Psoas muscle (tissue), 8 donors: ENCODE measurements around the gene ANKS4B. TPM values are rescaled to one million over a fixed set of nuclear protein-coding genes. Genes with fewer than 3 reads are reported as not detected.

Experiments used
- ATAC-seq, 4 donors: fragments of 200-7000 bp; cut with Tn5 transposase; one replicate each; pipeline ENCODE4 v1.9.1; 2020; ENCODE audit warnings: moderate library complexity in 3 of 4, mild to moderate bottlenecking in 2 of 4
- DNase-seq, 2 donors: peaks; one replicate each; pipeline ENCODE4 v3.0.0-alpha.2; 2020
- H3K27ac ChIP-seq: fragments of 200-600 bp; one replicate; pipeline ENCODE4 v1.8.0; 2022
- H3K27me3 ChIP-seq, 3 donors: fragments of 200-600 bp in 1 of 3; one replicate each; pipeline versions ENCODE4 v1.6.1 to v1.8.0; 2013 to 2022; ENCODE audit warnings: low read length in 2 of 3, mild to moderate bottlenecking in 2 of 3, moderate library complexity in 1 of 3; ENCODE audit not compliant: insufficient read depth in 3 of 3
- H3K36me3 ChIP-seq, 2 donors: fragments of 200-600 bp in 1 of 2; one replicate each; pipeline versions ENCODE4 v1.6.1 to v1.8.0; 2013 to 2022; ENCODE audit warnings: low read depth in 1 of 2, mild to moderate bottlenecking in 1 of 2, moderate library complexity in 1 of 2; ENCODE audit not compliant: insufficient read depth in 1 of 2
- H3K4me1 ChIP-seq: fragments of 200-600 bp; one replicate; pipeline ENCODE4 v1.8.0; 2022
- H3K4me3 ChIP-seq: fragments of 200-600 bp; one replicate; pipeline ENCODE4 v1.8.0; 2022; ENCODE audit warnings: mild to moderate bottlenecking
- H3K9me3 ChIP-seq: fragments of 200-600 bp; one replicate; pipeline ENCODE4 v1.8.0; 2022
- CTCF ChIP-seq: fragments of 200-600 bp; IDR thresholded peaks from one replicate; pipeline ENCODE4 v1.8.0; 2022; ENCODE audit warnings: antibody characterized with exemption
- WGBS, 3 donors: extraction: QIAGEN DNeasy Blood & Tissue Kit; methylation state at CpG; one replicate each; pipeline versions ENCODE4 v1.1.6 to v1.1.7; 2013; 5-methylcytosine and 5-hydroxymethylcytosine counted together
- intact Hi-C, 2 donors: fragments of 100-400 bp; cut with DNase I; formaldehyde crosslinking; loops; one replicate each; pipeline versions ENCODE4 v1.11.0 to v1.14.2; 2022
- polyA plus RNA-seq, 3 donors: library from polyadenylated mRNA; stranded (reverse); fragments of 200-250 nt; gene quantifications; one replicate each; pipeline ENCODE4 v1.2.3, GENCODE V29; 2013
- total RNA-seq, 4 donors: library from RNA; stranded (reverse); fragmentation: NEBNext Ultra II Directional in 2 of 4; extraction: Animal tissue kit (Norgen Biotek cat#: 25700) in 2 of 4; gene quantifications; one replicate each; pipeline versions ENCODE4 v1.2.1 to v1.2.4, GENCODE V29; 2021 to 2023
- donor health status: healthy with polysubstance abuse.
- donor health status: DM: no; HTN: no; CAD: no; lungs with moderate emphysema.
- donor health status: Bipolar disorder and iron deficiency.
- donor health status: healthy.
- donor health status: DM: yes; HTN: yes; CAD: no.
- donor health status: DM: no; HTN: no; CAD: no.
- donor health status: DM: no; HTN: no; CAD: no.
- donor health status: DM: yes; HTN: yes; CAD: no.

ANKS4B gene
- total and polyA plus RNA-seq, 7 donors, result 0.01 TPM; not detected in 6

GRCh38 chr16:21256636-21257035 is 23.1 kb downstream of the ANKS4B start:
- no peak overlapping the region for H3K27ac ChIP-seq
- no peak for DNase-seq

GRCh38 chr16:21257284-21257683 is 23.8 kb downstream of the ANKS4B start:
- Histone ChIP-seq H3K27ac (no peak overlapping the region), H3K27me3 (peaks cover 0 to 2% (median 0%) of the 10 kb centered on the region in 3 donors), H3K4me3 (no peak overlapping the region), H3K36me3 (no peaks in the 10 kb centered on the region), H3K9me3 (no peaks in the 10 kb centered on the region), H3K4me1 (no peaks in the 10 kb centered on the region)
- no peak for TF ChIP-seq CTCF
- WGBS, 3 donors, result 86 to 96% (median 89%) methylated on average over 4 of the region's 4 CpGs
- no peak for ATAC-seq
- no peak for DNase-seq
- intact Hi-C loops, result no loop called here

More at GRCh38 chr16:21256636-21257035, 23.1 kb downstream of the ANKS4B start:
- intact Hi-C loops, result no loop called here
- ATAC-seq, result no peak
- TF ChIP-seq CTCF, result no peak
- Histone ChIP-seq H3K27me3 (peaks cover 0 to 2% (median 0%) of the 10 kb centered on the region in 3 donors), H3K36me3 (no peaks in the 10 kb centered on the region), H3K9me3 (no peaks in the 10 kb centered on the region), H3K4me3 (no peak overlapping the region), H3K4me1 (no peaks in the 10 kb centered on the region)
- whole genome bisulfite sequencing, 3 donors, result 83 to 91% (median 84%) methylated on average over 2 of the region's 2 CpGs

GRCh38 chr16:21260870-21261791 is 27.6 kb downstream of the ANKS4B start:
- WGBS, 3 donors, result 72 to 86% (median 85%) methylated on average over 9 of the region's 9 CpGs
- Histone ChIP-seq H3K4me1 (peaks cover 12% of the 10 kb centered on the region), H3K36me3 (no peaks in the 10 kb centered on the region), H3K9me3 (no peaks in the 10 kb centered on the region), H3K27me3 (peaks cover 0 to 2% (median 0%) of the 10 kb centered on the region in 3 donors), H3K4me3 (no peak overlapping the region), H3K27ac (peak overlapping the region; percentile 23)
- intact Hi-C loops, result no loop called here
- peak in 1 of 2 donors; percentile 18 for DNase-seq
- no peak for TF ChIP-seq CTCF
- peak in 2 of 4 donors; percentile 34 to 38 for ATAC-seq

- WGBS, 3 donors, result 81 to 86% (median 81%) methylated on average over 11 to 12 of the region's 12 CpGs
- no peaks in the 10 kb centered on the region for H3K36me3 ChIP-seq
- H3K27ac ChIP-seq, result peak overlapping the region; percentile 59
- peaks cover 15% of the 10 kb centered on the region for H3K4me1 ChIP-seq
- no peak for TF ChIP-seq CTCF
- H3K4me3 ChIP-seq, result no peak overlapping the region
- H3K9me3 ChIP-seq, result no peaks in the 10 kb centered on the region
- intact Hi-C loops, result no loop called here
- H3K27me3 ChIP-seq, result no peaks in the 10 kb centered on the region
- DNase-seq (no peak), ATAC-seq (no peak)
These were observed 29.5 kb downstream of the ANKS4B start for GRCh38 chr16:21262779-21263639.
